Measurements from ENCODE around the gene ABCC12. TPM values are rescaled to one million over a fixed set of nuclear protein-coding genes. Genes with fewer than 3 reads are reported as not detected.

ABCC12 gene
- polyA plus RNA-seq, 1 donor from 2014 or later: not detected

DNA sequence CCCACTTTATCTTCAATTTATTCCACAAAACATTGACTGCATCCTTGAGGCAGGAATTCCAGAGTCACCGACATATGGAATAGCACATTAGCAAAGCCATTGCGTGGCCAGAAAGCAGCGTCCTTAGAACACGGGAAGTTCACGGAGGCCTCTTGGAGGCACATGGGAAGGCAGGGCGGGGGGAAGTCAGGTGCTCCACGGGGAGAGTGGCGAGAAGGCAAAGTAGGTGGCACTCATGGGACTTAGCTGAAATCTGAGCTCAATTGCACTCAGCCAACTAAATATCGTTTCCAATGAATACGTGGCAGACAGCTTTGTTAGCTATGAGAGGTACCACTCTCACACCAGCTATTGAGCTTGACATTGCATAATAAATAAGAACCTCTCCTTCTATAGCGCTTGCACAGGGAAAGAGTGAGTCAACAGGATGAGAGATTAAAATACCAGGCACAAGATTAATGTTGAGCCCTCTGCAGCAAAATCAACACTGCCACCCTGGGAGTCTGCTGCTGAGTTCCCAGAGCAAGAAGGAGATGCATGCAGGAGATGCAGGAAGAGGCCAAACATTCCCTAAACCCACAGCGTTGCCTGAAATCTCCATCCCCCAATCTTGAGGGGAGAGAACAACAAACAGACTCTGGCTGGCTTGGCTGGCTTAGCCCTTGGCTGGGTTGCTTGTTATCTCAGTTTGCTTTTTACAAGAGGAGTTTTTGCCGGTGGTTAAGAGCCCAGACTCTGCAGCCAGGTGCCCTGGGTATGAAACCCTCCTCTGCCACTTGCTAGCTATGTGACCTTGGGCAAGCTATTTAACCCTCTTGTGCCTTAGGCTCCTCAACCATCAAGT lies 28.8 kb downstream of the ABCC12 start:
- Histone ChIP-seq H3K9me3 (ENCODE audit: low read length) (no peaks in the 10 kb centered on the region), H3K4me2 (ENCODE audit: low read length) (no peak overlapping the region), H4K20me1 (ENCODE audit: insufficient read depth) (no peaks in the 10 kb centered on the region), H3K9ac (ENCODE audit: low read length) (no peak overlapping the region), H3K4me3 (ENCODE audit: low read length) (no peak overlapping the region), H3K27ac (ENCODE audit: low read length) (no peak overlapping the region), H2AFZ (ENCODE audit: low read depth, low read length) (no peak overlapping the region), H3K27me3 (ENCODE audit: insufficient read depth, low read depth, low read length) (no peaks in the 10 kb centered on the region), H3K36me3 (ENCODE audit: insufficient read depth, low read length) (no peaks in the 10 kb centered on the region), H3K9me2 (ENCODE audit: insufficient read depth, low read length) (no peaks in the 10 kb centered on the region), H3F3A (ENCODE audit: insufficient read depth, low read length, poor library complexity, severe bottlenecking) (no peaks in the 10 kb centered on the region), H3K79me2 (replicated peaks; ENCODE audit: insufficient read depth, low read length) (no peaks in the 10 kb centered on the region)
- TF ChIP-seq EZH2 (IDR thresholded peaks at IDR 0.05; ENCODE audit: borderline replicate concordance, insufficient read depth, low read length, poor library complexity, severe bottlenecking) (no peak), EP300 (conservative IDR thresholded peaks at IDR 0.05; ENCODE audit: poor library complexity, severe bottlenecking) (no peak), RAD21 (conservative IDR thresholded peaks at IDR 0.05) (no peak), MXI1 (conservative IDR thresholded peaks at IDR 0.05; ENCODE audit: poor library complexity, severe bottlenecking) (no peak)

GRCh38 chr16:48125888-48126287 lies 29.9 kb downstream of the ABCC12 start:
- no peaks in the 10 kb centered on the region for H3K79me2 ChIP-seq (replicated peaks; ENCODE audit: insufficient read depth, low read length)
- TF ChIP-seq EZH2 (IDR thresholded peaks at IDR 0.05; ENCODE audit: borderline replicate concordance, insufficient read depth, low read length, poor library complexity, severe bottlenecking) (no peak), POLR2AphosphoS5 (IDR thresholded peaks at IDR 0.05) (no peak), EP300 (conservative IDR thresholded peaks at IDR 0.05; ENCODE audit: poor library complexity, severe bottlenecking) (no peak), REST (IDR thresholded peaks at IDR 0.05; ENCODE audit: borderline replicate concordance) (no peak), TAF1 (IDR thresholded peaks at IDR 0.05; ENCODE audit: low read depth) (no peak), RAD21 (conservative IDR thresholded peaks at IDR 0.05) (no peak), SMC3 (conservative IDR thresholded peaks at IDR 0.05; ENCODE audit: poor library complexity) (no peak)
- no peaks in the 10 kb centered on the region for H3K9me2 ChIP-seq (ENCODE audit: insufficient read depth, low read length)
- H3K4me3 ChIP-seq (ENCODE audit: low read length): no peak overlapping the region
- H2AFZ ChIP-seq (ENCODE audit: low read depth, low read length): no peak overlapping the region
- H4K20me1 ChIP-seq (ENCODE audit: insufficient read depth): no peaks in the 10 kb centered on the region
- no peaks in the 10 kb centered on the region for H3K27me3 ChIP-seq (ENCODE audit: insufficient read depth, low read depth, low read length)
- H3K4me2 ChIP-seq (ENCODE audit: low read length): no peak overlapping the region
- H3K9ac ChIP-seq (ENCODE audit: low read length): no peak overlapping the region
- no peaks in the 10 kb centered on the region for H3F3A ChIP-seq (ENCODE audit: insufficient read depth, low read length, poor library complexity, severe bottlenecking)
- H3K27ac ChIP-seq (ENCODE audit: low read length): no peak overlapping the region
- no peaks in the 10 kb centered on the region for H3K36me3 ChIP-seq (ENCODE audit: insufficient read depth, low read length)
- no peaks in the 10 kb centered on the region for H3K9me3 ChIP-seq (ENCODE audit: low read length)

- no peak for TF ChIP-seq SMC3 (conservative IDR thresholded peaks at IDR 0.05; ENCODE audit: poor library complexity)
- TF ChIP-seq EZH2 (IDR thresholded peaks at IDR 0.05; ENCODE audit: borderline replicate concordance, insufficient read depth, low read length, poor library complexity, severe bottlenecking): no peak
- TF ChIP-seq TAF1 (IDR thresholded peaks at IDR 0.05; ENCODE audit: low read depth): no peak
- no peak for TF ChIP-seq POLR2AphosphoS5 (IDR thresholded peaks at IDR 0.05)
- TF ChIP-seq REST (IDR thresholded peaks at IDR 0.05; ENCODE audit: borderline replicate concordance): no peak
- TF ChIP-seq MXI1 (conservative IDR thresholded peaks at IDR 0.05; ENCODE audit: poor library complexity, severe bottlenecking): no peak
- no peak for TF ChIP-seq RAD21 (conservative IDR thresholded peaks at IDR 0.05)
- no peak for TF ChIP-seq EP300 (conservative IDR thresholded peaks at IDR 0.05; ENCODE audit: poor library complexity, severe bottlenecking)
- no peak for TF ChIP-seq CTCF (IDR thresholded peaks at IDR 0.05; ENCODE audit: poor library complexity, severe bottlenecking)
- no peaks in the 10 kb centered on the region for H3K9me2 ChIP-seq (ENCODE audit: insufficient read depth, low read length)
- H3K27ac ChIP-seq (ENCODE audit: low read length): no peak overlapping the region
- no peaks in the 10 kb centered on the region for H3K9me3 ChIP-seq (ENCODE audit: low read length)
- no peak overlapping the region for H3K4me2 ChIP-seq (ENCODE audit: low read length)
- H3K36me3 ChIP-seq (ENCODE audit: insufficient read depth, low read length): no peaks in the 10 kb centered on the region
- no peaks in the 10 kb centered on the region for H3K79me2 ChIP-seq (replicated peaks; ENCODE audit: insufficient read depth, low read length)
- H2AFZ ChIP-seq (ENCODE audit: low read depth, low read length): no peak overlapping the region
- no peaks in the 10 kb centered on the region for H3F3A ChIP-seq (ENCODE audit: insufficient read depth, low read length, poor library complexity, severe bottlenecking)
- H4K20me1 ChIP-seq (ENCODE audit: insufficient read depth): no peaks in the 10 kb centered on the region
- no peak overlapping the region for H3K4me3 ChIP-seq (ENCODE audit: low read length)
- no peak overlapping the region for H3K9ac ChIP-seq (ENCODE audit: low read length)
- no peaks in the 10 kb centered on the region for H3K27me3 ChIP-seq (ENCODE audit: insufficient read depth, low read depth, low read length)
Observed at GRCh38 chr16:48124266-48124665, 31.5 kb downstream of the ABCC12 start.

Measured in neural cell (in vitro differentiated cells).